ENCODE measurements around the gene ATG10.

ATG10 gene

GRCh38 chr5:82165740-82166530 lies 194.1 kb downstream of the ATG10 start:
- no peak for TF ChIP-seq ZNF274 (IDR thresholded peaks at IDR 0.05; ENCODE audit: low read depth, low read length)
- no peak overlapping the region for H3K4me3 ChIP-seq (ENCODE audit: low read length)

- H3K4me3 ChIP-seq (ENCODE audit: low read length): no peak overlapping the region
- no peak for TF ChIP-seq ZNF274 (IDR thresholded peaks at IDR 0.05; ENCODE audit: low read depth, low read length)
Observed at GRCh38 chr5:82167372-82167935, 195.6 kb downstream of the ATG10 start.

GRCh38 chr5:82168294-82168693 lies 196.5 kb downstream of the ATG10 start:
- H3K4me3 ChIP-seq (ENCODE audit: low read length): no peak overlapping the region
- no peak for TF ChIP-seq ZNF274 (IDR thresholded peaks at IDR 0.05; ENCODE audit: low read depth, low read length)

- H3K4me3 ChIP-seq (ENCODE audit: low read length): no peak overlapping the region
- TF ChIP-seq ZNF274 (IDR thresholded peaks at IDR 0.05; ENCODE audit: low read depth, low read length): no peak
Observed at GRCh38 chr5:82169892-82170291, 198.1 kb downstream of the ATG10 start.

GRCh38 chr5:82174128-82174918 lies 202.5 kb downstream of the ATG10 start:
- no peak for TF ChIP-seq ZNF274 (IDR thresholded peaks at IDR 0.05; ENCODE audit: low read depth, low read length)
- peak overlapping the region; percentile 18; the same call in 1 of the 2 replicates for H3K4me3 ChIP-seq (ENCODE audit: low read length)

- no peak for TF ChIP-seq ZNF274 (IDR thresholded peaks at IDR 0.05; ENCODE audit: low read depth, low read length)
- no peak overlapping the region for H3K4me3 ChIP-seq (ENCODE audit: low read length)
Observed at GRCh38 chr5:82174919-82175219, 203.0 kb downstream of the ATG10 start.

GRCh38 chr5:82176115-82176814 lies 204.4 kb downstream of the ATG10 start:
- no peak for TF ChIP-seq ZNF274 (IDR thresholded peaks at IDR 0.05; ENCODE audit: low read depth, low read length)

GRCh38 chr5:82178378-82178777 lies 206.6 kb downstream of the ATG10 start:
- H3K4me3 ChIP-seq (ENCODE audit: low read length): no peak overlapping the region
- TF ChIP-seq ZNF274 (IDR thresholded peaks at IDR 0.05; ENCODE audit: low read depth, low read length): no peak

More at GRCh38 chr5:82176115-82176814, 204.4 kb downstream of the ATG10 start:
- no peak overlapping the region for H3K4me3 ChIP-seq (ENCODE audit: low read length)

- TF ChIP-seq ZNF274 (IDR thresholded peaks at IDR 0.05; ENCODE audit: low read depth, low read length): no peak
Observed at GRCh38 chr5:82182662-82183061, 210.8 kb downstream of the ATG10 start.

GRCh38 chr5:82183828-82184227 lies 212.0 kb downstream of the ATG10 start:
- no peak for TF ChIP-seq ZNF274 (IDR thresholded peaks at IDR 0.05; ENCODE audit: low read depth, low read length)

More at GRCh38 chr5:82182662-82183061, 210.8 kb downstream of the ATG10 start:
- H3K4me3 ChIP-seq (ENCODE audit: low read length): no peak overlapping the region

GRCh38 chr5:82185851-82186250 lies 214.0 kb downstream of the ATG10 start:
- H3K4me3 ChIP-seq (ENCODE audit: low read length): no peak overlapping the region
- TF ChIP-seq ZNF274 (IDR thresholded peaks at IDR 0.05; ENCODE audit: low read depth, low read length): no peak

More at GRCh38 chr5:82183828-82184227, 212.0 kb downstream of the ATG10 start:
- no peak overlapping the region for H3K4me3 ChIP-seq (ENCODE audit: low read length)

- TF ChIP-seq ZNF274 (IDR thresholded peaks at IDR 0.05; ENCODE audit: low read depth, low read length): no peak
- no peak overlapping the region for H3K4me3 ChIP-seq (ENCODE audit: low read length)
Observed at GRCh38 chr5:82197550-82197949, 225.7 kb downstream of the ATG10 start.

GRCh38 chr5:82204567-82204966 lies 232.7 kb downstream of the ATG10 start:
- H3K4me3 ChIP-seq (ENCODE audit: low read length): no peak overlapping the region
- TF ChIP-seq ZNF274 (IDR thresholded peaks at IDR 0.05; ENCODE audit: low read depth, low read length): no peak

GRCh38 chr5:82205005-82205404 lies 233.2 kb downstream of the ATG10 start:
- H3K4me3 ChIP-seq (ENCODE audit: low read length): no peak overlapping the region
- TF ChIP-seq ZNF274 (IDR thresholded peaks at IDR 0.05; ENCODE audit: low read depth, low read length): no peak
